ENCODE results near the gene EML6.

The EML6 gene

DNA sequence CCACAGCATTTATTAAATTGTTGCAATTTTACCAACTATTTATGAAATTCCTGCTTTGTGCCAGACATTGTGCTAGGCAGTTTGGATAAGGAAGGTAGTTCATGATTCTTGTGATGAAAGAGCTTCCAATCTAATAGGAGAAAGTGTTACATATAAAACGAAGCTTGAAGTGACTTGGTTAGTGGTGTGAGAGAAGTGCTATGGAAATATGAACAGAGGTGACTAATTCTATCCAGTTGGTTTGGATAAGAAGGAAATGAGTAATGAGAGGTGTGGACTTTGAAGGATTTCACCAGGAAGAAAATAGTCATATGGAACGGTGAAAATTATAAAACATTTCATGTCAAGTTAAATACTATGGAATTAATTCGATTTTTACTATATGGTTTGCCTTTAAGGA is 48.6 kb downstream of the EML6 start:
- Histone ChIP-seq H3K9ac (ENCODE audit: low read length in 2 of 2) (no peak overlapping the region), H3K4me3 (ENCODE audit: low read length in 2 of 2) (no peak overlapping the region), H3K36me3 (ENCODE audit: control insufficient read depth in 2 of 2, insufficient read depth in 2 of 2, low read length in 2 of 2) (no peaks in the 10 kb centered on the region), H3K27me3 (ENCODE audit: control insufficient read depth in 1 of 2, insufficient read depth in 2 of 2, low read length in 2 of 2) (no peaks in the 10 kb centered on the region), H3K4me1 (ENCODE audit: control insufficient read depth, insufficient read depth, low read length) (no peaks in the 10 kb centered on the region), H3K9me3 (ENCODE audit: control insufficient read depth in 2 of 2, low read length in 2 of 2) (peaks cover 3 to 9% of the 10 kb centered on the region in 2 donors), H3K27ac (ENCODE audit: low read length) (no peak overlapping the region)

DNA sequence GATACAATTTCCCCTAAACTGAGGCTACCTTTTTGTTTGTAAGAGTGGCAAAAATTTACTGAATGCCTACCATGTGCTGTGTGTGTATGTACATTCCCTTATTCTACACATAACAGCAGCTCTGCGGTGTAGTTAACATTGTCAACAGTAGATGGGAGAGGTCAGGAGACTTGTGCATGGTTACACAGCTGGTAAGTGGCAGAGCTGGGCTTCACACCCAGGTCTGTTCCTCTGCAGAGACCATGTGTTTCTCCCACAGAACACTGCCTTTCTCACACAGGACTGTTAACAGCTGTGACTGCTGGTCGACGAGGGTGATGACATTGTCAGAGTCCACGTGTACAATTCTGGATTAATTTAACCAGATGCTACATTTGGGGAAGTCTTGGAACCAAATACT is 49.1 kb downstream of the EML6 start:
- Histone ChIP-seq H3K36me3 (ENCODE audit: control insufficient read depth in 2 of 2, insufficient read depth in 2 of 2, low read length in 2 of 2) (no peaks in the 10 kb centered on the region), H3K9me3 (ENCODE audit: control insufficient read depth in 2 of 2, low read length in 2 of 2) (peaks cover 3 to 9% of the 10 kb centered on the region in 2 donors), H3K4me1 (ENCODE audit: control insufficient read depth, insufficient read depth, low read length) (no peaks in the 10 kb centered on the region), H3K9ac (ENCODE audit: low read length in 2 of 2) (no peak overlapping the region), H3K4me3 (ENCODE audit: low read length in 2 of 2) (no peak overlapping the region), H3K27ac (ENCODE audit: low read length) (no peak overlapping the region), H3K27me3 (ENCODE audit: control insufficient read depth in 1 of 2, insufficient read depth in 2 of 2, low read length in 2 of 2) (no peaks in the 10 kb centered on the region)

DNA sequence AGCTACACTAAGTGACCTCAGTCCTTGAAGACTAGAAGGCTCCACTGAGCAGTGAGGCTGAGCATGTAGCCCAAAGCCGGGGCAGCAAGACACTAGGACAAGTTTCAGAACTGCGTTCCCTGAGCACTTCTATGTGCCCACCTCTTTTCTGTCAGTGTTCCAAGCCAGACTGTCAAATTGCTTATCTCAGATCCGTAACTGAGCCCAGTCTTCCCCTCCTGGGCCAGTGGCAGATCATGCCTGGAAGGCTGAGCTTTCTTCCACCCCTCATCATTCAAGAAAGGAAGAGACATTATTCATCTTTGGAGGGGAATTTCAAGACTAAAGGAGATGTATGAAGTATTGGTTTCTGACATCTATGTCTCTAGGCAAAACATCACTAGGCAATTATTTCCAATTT is 49.8 kb downstream of the EML6 start:
- no peaks in the 10 kb centered on the region for H3K27me3 ChIP-seq (ENCODE audit: control insufficient read depth in 1 of 2, insufficient read depth in 2 of 2, low read length in 2 of 2)
- no peak overlapping the region for H3K4me3 ChIP-seq (ENCODE audit: low read length in 2 of 2)
- no peaks in the 10 kb centered on the region for H3K36me3 ChIP-seq (ENCODE audit: control insufficient read depth in 2 of 2, insufficient read depth in 2 of 2, low read length in 2 of 2)
- H3K9ac ChIP-seq (ENCODE audit: low read length in 2 of 2): no peak overlapping the region
- no peaks in the 10 kb centered on the region for H3K4me1 ChIP-seq (ENCODE audit: control insufficient read depth, insufficient read depth, low read length)
- H3K27ac ChIP-seq (ENCODE audit: low read length): no peak overlapping the region
- peaks cover 3 to 9% of the 10 kb centered on the region in 2 donors for H3K9me3 ChIP-seq (ENCODE audit: control insufficient read depth in 2 of 2, low read length in 2 of 2)

DNA sequence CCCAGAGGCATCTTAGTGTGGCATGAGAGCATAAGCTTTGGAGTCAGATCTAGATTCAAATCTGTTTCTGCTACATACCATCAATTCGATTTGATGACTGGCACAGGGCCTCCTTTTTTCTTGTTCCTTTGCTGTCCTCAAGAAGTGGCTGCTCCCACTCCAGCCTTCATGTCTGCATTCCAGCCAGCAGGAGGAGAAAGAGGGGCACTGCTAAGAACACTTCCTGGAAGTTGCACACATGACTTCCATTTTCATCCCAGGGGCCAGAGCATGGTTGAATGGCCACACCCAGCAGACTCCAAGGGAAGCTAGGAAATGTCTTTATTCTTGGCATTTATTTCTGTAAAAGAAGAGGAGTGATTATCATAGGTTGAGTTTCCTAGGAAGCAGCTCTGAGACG is 50.4 kb downstream of the EML6 start:
- no peaks in the 10 kb centered on the region for H3K4me1 ChIP-seq (ENCODE audit: control insufficient read depth, insufficient read depth, low read length)
- no peak overlapping the region for H3K27ac ChIP-seq (ENCODE audit: low read length)
- no peaks in the 10 kb centered on the region for H3K36me3 ChIP-seq (ENCODE audit: control insufficient read depth in 2 of 2, insufficient read depth in 2 of 2, low read length in 2 of 2)
- no peak overlapping the region for H3K4me3 ChIP-seq (ENCODE audit: low read length in 2 of 2)
- no peaks in the 10 kb centered on the region for H3K27me3 ChIP-seq (ENCODE audit: control insufficient read depth in 1 of 2, insufficient read depth in 2 of 2, low read length in 2 of 2)
- peaks cover 3 to 9% of the 10 kb centered on the region in 2 donors for H3K9me3 ChIP-seq (ENCODE audit: control insufficient read depth in 2 of 2, low read length in 2 of 2)
- H3K9ac ChIP-seq (ENCODE audit: low read length in 2 of 2): no peak overlapping the region

DNA sequence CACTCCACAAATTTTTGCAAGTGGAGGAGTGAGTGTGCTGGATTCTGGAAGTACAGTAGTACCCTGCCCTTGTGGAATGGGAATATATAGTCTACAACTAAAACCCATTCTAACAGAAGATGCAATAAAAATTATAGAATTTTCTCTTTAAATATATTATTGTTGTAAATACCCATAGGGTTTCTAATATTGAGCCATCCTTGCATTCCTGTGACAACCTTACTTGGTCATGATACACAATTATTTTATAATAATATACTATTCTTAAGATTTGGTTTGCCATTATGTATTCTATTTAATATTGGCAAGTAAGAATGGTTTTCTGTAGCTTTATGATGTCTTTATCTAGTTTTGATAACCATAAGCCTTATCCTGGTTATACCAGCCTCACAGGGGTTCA is 52.2 kb downstream of the EML6 start:
- Histone ChIP-seq H3K27ac (ENCODE audit: low read length) (no peak overlapping the region), H3K9ac (ENCODE audit: low read length in 2 of 2) (no peak overlapping the region), H3K4me1 (ENCODE audit: control insufficient read depth, insufficient read depth, low read length) (no peaks in the 10 kb centered on the region), H3K36me3 (ENCODE audit: control insufficient read depth in 2 of 2, insufficient read depth in 2 of 2, low read length in 2 of 2) (no peaks in the 10 kb centered on the region), H3K4me3 (ENCODE audit: low read length in 2 of 2) (no peak overlapping the region), H3K27me3 (ENCODE audit: control insufficient read depth in 1 of 2, insufficient read depth in 2 of 2, low read length in 2 of 2) (no peaks in the 10 kb centered on the region), H3K9me3 (ENCODE audit: control insufficient read depth in 2 of 2, low read length in 2 of 2) (peaks cover 3 to 9% of the 10 kb centered on the region in 2 donors)

DNA sequence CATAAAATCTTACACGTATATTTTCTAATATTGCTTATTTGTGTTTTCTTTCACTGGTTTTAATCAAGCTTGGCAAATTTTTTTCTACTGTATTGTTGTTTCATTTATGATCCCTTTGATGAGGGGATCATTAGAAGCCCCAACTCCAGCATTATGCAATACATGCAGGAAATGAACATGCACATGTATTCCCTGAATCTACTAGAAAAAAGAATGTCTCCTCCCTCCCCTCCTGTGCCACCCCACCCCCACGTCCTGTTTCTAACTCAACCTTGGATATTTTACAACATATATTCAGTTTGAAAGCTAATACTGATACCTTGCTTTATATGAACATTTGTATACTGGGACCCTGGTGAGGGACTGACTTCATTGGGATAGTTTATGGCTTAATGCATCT is 53.0 kb downstream of the EML6 start:
- H3K27ac ChIP-seq (ENCODE audit: low read length): no peak overlapping the region
- H3K4me1 ChIP-seq (ENCODE audit: control insufficient read depth, insufficient read depth, low read length): no peaks in the 10 kb centered on the region
- no peak overlapping the region for H3K9ac ChIP-seq (ENCODE audit: low read length in 2 of 2)
- peaks cover 3 to 9% of the 10 kb centered on the region in 2 donors for H3K9me3 ChIP-seq (ENCODE audit: control insufficient read depth in 2 of 2, low read length in 2 of 2)
- no peak overlapping the region for H3K4me3 ChIP-seq (ENCODE audit: low read length in 2 of 2)
- H3K36me3 ChIP-seq (ENCODE audit: control insufficient read depth in 2 of 2, insufficient read depth in 2 of 2, low read length in 2 of 2): no peaks in the 10 kb centered on the region
- no peaks in the 10 kb centered on the region for H3K27me3 ChIP-seq (ENCODE audit: control insufficient read depth in 1 of 2, insufficient read depth in 2 of 2, low read length in 2 of 2)

DNA sequence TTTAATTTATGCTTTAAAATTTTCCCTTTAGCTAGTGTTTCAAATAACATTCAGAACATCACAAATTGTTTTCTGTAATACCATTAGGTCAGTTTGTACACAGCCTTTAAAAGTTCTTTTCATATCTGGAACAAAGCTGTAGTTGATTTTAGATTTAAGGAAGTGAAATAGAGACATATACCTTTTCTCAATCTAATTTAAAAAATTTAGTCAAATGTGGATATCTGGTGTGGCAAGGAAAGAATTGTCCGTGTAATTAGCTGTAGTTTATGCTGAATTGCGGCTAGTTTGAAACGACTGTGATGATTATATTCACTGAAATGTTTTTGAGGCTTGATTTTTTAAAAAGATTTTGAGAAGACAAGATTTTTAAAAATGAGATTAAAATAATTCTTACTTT is 59.9 kb downstream of the EML6 start:
- H3K9ac ChIP-seq (ENCODE audit: low read length in 2 of 2): no peak overlapping the region
- H3K27ac ChIP-seq (ENCODE audit: low read length): no peak overlapping the region
- H3K36me3 ChIP-seq (ENCODE audit: control insufficient read depth in 2 of 2, insufficient read depth in 2 of 2, low read length in 2 of 2): no peaks in the 10 kb centered on the region
- H3K4me1 ChIP-seq (ENCODE audit: control insufficient read depth, insufficient read depth, low read length): no peaks in the 10 kb centered on the region
- H3K27me3 ChIP-seq (ENCODE audit: control insufficient read depth in 1 of 2, insufficient read depth in 2 of 2, low read length in 2 of 2): no peaks in the 10 kb centered on the region
- H3K9me3 ChIP-seq (ENCODE audit: control insufficient read depth in 2 of 2, low read length in 2 of 2): no peaks in the 10 kb centered on the region
- no peak overlapping the region for H3K4me3 ChIP-seq (ENCODE audit: low read length in 2 of 2)

DNA sequence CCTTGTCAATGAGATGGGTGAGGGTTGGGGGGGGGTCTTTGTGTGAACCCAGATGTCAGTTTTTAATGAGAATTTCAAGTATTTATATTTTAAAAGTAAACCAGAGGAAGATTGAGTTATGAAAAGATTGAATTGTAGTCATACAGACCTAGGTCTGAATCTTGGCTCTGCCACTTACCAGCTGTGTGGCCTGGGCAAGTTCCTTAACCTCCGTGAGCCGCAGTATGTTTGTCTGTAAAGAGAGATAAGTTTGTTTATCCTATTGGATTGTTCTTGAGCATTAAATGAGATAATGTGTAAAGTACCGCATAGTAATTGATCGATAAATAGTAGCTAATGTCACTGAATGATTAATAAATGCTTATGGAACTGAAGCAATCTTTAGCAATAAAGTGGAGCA is 63.8 kb downstream of the EML6 start:
- no peak overlapping the region for H3K9ac ChIP-seq (ENCODE audit: low read length in 2 of 2)
- no peaks in the 10 kb centered on the region for H3K27me3 ChIP-seq (ENCODE audit: control insufficient read depth in 1 of 2, insufficient read depth in 2 of 2, low read length in 2 of 2)
- H3K9me3 ChIP-seq (ENCODE audit: control insufficient read depth in 2 of 2, low read length in 2 of 2): no peaks in the 10 kb centered on the region
- no peaks in the 10 kb centered on the region for H3K4me1 ChIP-seq (ENCODE audit: control insufficient read depth, insufficient read depth, low read length)
- no peak overlapping the region for H3K27ac ChIP-seq (ENCODE audit: low read length)
- H3K4me3 ChIP-seq (ENCODE audit: low read length in 2 of 2): no peak overlapping the region
- no peaks in the 10 kb centered on the region for H3K36me3 ChIP-seq (ENCODE audit: control insufficient read depth in 2 of 2, insufficient read depth in 2 of 2, low read length in 2 of 2)

DNA sequence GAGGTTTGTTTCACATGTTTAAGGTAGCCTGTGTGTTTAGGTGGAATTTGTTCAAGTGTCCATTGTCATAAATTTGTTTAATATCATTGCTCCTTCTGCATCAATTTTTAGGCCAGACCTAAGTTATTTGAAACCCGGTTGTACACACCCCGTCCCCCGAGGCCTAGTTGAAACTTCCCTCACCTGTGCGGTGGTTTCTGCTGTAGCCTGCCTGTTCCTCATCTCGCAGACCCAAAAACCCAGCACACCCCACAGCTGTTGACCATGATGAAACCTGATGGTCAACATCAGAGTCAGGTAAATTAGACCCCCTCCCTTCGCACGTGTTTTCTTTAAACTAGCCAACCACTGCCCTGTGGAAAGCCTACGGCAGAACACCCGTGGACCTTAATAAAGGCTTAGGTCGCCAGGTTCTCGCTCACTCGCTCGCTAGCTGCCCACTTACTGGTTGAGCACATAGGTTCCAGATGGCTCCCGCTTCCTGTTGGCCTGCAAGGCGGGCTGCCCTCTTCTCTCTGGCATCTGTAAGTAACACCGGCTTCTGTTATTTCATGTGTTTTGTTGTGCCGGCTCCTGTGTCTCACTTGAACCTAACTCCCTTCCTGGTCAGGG is 64.4 kb downstream of the EML6 start:
- H3K9me3 ChIP-seq (ENCODE audit: control insufficient read depth in 2 of 2, low read length in 2 of 2): no peaks in the 10 kb centered on the region
- no peak overlapping the region for H3K4me3 ChIP-seq (ENCODE audit: low read length in 2 of 2)
- H3K4me1 ChIP-seq (ENCODE audit: control insufficient read depth, insufficient read depth, low read length): no peaks in the 10 kb centered on the region
- no peak overlapping the region for H3K9ac ChIP-seq (ENCODE audit: low read length in 2 of 2)
- no peak overlapping the region for H3K27ac ChIP-seq (ENCODE audit: low read length)
- H3K36me3 ChIP-seq (ENCODE audit: control insufficient read depth in 2 of 2, insufficient read depth in 2 of 2, low read length in 2 of 2): no peaks in the 10 kb centered on the region
- H3K27me3 ChIP-seq (ENCODE audit: control insufficient read depth in 1 of 2, insufficient read depth in 2 of 2, low read length in 2 of 2): no peaks in the 10 kb centered on the region

DNA sequence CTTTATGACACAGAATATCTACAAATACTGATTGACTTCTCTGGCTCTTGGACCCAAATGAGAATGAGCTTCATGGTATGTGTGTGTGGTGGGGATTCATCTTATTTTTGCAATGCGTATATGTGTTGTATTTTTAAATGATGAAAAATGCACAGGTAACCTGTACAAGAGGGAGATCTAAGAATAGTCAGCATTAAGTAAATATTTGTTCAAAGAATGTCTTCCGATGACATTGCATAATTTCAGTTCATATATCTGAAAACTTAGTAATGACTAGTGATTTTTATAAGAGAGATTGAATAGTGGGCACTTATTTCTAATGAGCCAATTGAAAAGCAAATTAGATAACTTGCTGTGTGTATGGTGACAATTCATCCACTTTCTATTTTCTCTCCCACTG is 66.4 kb downstream of the EML6 start:
- Histone ChIP-seq H3K9ac (ENCODE audit: low read length in 2 of 2) (no peak overlapping the region), H3K27ac (ENCODE audit: low read length) (no peak overlapping the region), H3K36me3 (ENCODE audit: control insufficient read depth in 2 of 2, insufficient read depth in 2 of 2, low read length in 2 of 2) (no peaks in the 10 kb centered on the region), H3K4me3 (ENCODE audit: low read length in 2 of 2) (no peak overlapping the region), H3K4me1 (ENCODE audit: control insufficient read depth, insufficient read depth, low read length) (no peaks in the 10 kb centered on the region), H3K27me3 (ENCODE audit: control insufficient read depth in 1 of 2, insufficient read depth in 2 of 2, low read length in 2 of 2) (no peaks in the 10 kb centered on the region), H3K9me3 (ENCODE audit: control insufficient read depth in 2 of 2, low read length in 2 of 2) (no peaks in the 10 kb centered on the region)

DNA sequence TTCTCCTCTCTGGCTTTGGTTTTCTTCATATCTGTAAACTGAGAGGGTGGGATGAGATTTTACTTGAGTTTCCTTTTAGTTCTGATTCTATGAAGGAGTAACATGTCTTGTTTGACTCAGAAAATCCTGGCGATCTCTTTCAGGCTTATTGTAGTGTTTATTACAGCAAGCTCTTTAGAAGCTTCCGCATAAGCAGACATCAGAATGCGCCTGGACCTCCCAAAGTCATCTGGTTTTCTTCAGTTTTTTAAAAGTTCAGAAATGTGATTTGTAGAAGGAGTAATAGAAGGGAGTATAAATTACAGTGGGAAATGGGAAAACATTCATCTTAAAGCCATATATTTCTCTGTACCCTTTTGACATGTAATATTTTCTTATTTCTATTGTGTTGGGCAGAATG is 68.4 kb downstream of the EML6 start:
- no peak overlapping the region for H3K27ac ChIP-seq (ENCODE audit: low read length)
- H3K4me3 ChIP-seq (ENCODE audit: low read length in 2 of 2): no peak overlapping the region
- no peak overlapping the region for H3K9ac ChIP-seq (ENCODE audit: low read length in 2 of 2)
- H3K36me3 ChIP-seq (ENCODE audit: control insufficient read depth in 2 of 2, insufficient read depth in 2 of 2, low read length in 2 of 2): no peaks in the 10 kb centered on the region
- H3K27me3 ChIP-seq (ENCODE audit: control insufficient read depth in 1 of 2, insufficient read depth in 2 of 2, low read length in 2 of 2): no peaks in the 10 kb centered on the region
- H3K4me1 ChIP-seq (ENCODE audit: control insufficient read depth, insufficient read depth, low read length): no peaks in the 10 kb centered on the region
- no peaks in the 10 kb centered on the region for H3K9me3 ChIP-seq (ENCODE audit: control insufficient read depth in 2 of 2, low read length in 2 of 2)
